MM.1S (cell line): ENCODE measurements around the gene FDX2.

Source experiments
- CTCF ChIP-seq: fragments of 300-600 bp; sonication (generic); IDR thresholded peaks from 2 replicates; pipeline ENCODE4 v1.5.1; 2016; ENCODE audit warnings: antibody characterized with exemption, low read length, mixed read lengths
- EZH2 ChIP-seq: fragments of 300-600 bp; sonication (generic); optimal IDR thresholded peaks from 2 replicates; pipeline ENCODE3; 2017; ENCODE audit warnings: low read depth, mild to moderate bottlenecking, antibody characterized with exemption, low read length, mixed read lengths

DNA sequence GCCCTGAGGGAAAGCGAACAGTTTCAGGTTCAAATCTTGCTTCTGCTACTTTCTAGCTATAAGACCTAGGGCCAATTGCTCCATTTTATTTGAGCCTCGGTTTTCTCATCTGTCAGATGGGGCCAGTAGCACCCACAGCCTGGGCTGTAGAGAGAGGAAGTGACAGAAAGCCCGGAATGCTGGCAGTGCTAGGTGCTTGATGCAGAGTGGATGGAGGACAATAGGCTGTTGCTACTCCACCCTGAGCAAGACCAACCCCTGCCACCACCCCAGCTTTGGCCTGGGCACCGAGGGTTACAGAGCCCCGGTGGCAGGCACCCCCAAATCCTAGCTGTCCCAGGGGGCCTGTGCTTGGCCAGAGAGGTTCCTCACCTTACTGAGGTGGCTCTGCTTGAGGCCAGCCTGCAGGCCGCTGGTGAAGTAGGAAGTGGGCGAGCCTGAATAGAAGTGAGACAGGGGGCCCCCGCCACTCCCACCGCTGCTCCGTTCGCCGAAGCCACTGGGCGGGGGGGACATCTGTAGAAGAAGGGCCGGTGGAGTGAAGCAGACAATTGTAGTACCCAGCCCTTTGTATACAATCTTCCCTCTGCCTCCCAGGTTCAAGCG is 2.1 kb upstream of the FDX2 start:
- TF ChIP-seq EZH2: no peak
- no peak for TF ChIP-seq CTCF
